ENCODE data around the gene ALOX15.

GRCh38 chr17:4587803-4588202 is 53.7 kb downstream of the ALOX15 start:
- TF ChIP-seq CTCF (conservative IDR thresholded peaks at IDR 0.05) (no peak), EZH2 (IDR thresholded peaks at IDR 0.05; ENCODE audit: low read depth) (no peak)

Measured in PC-9 (cell line).